HepG2 (cell line): Measurements from ENCODE around the gene SEC11A. TPM values are rescaled to one million over a fixed set of nuclear protein-coding genes. Genes with fewer than 3 reads are reported as not detected.

Experiments used
- ARNTL ChIP-seq: sonication (generic); formaldehyde crosslinking; IDR thresholded peaks from 2 replicates; pipeline ENCODE4 v1.4.0; 2020; ENCODE audit warnings: mild to moderate bottlenecking, missing genetic modification reagents
- CBFB ChIP-seq: sonication (generic); formaldehyde crosslinking; IDR thresholded peaks from 2 replicates; pipeline ENCODE4 v1.4.0; 2020; ENCODE audit warnings: missing genetic modification reagents
- FLYWCH1 ChIP-seq: sonication (generic); formaldehyde crosslinking; IDR thresholded peaks from 2 replicates; pipeline ENCODE4 v1.8.1; 2023; ENCODE audit warnings: mild to moderate bottlenecking, missing genetic modification reagents
- FOSL2 ChIP-seq: sonication (generic); formaldehyde crosslinking; IDR thresholded peaks from 2 replicates; pipeline ENCODE4 v1.4.0; 2020; ENCODE audit warnings: missing genetic modification reagents
- GPBP1L1 ChIP-seq: sonication (generic); formaldehyde crosslinking; IDR thresholded peaks from 2 replicates; pipeline ENCODE4 v1.5.0; 2020; ENCODE audit warnings: mild to moderate bottlenecking, missing genetic modification reagents
- IKZF1 ChIP-seq: fragments of 450-650 bp; IDR thresholded peaks from 2 replicates; pipeline ENCODE4 v1.7.1; 2016
- KDM5A ChIP-seq: fragments of 200-600 bp; sonication (generic); IDR thresholded peaks from 2 replicates; pipeline ENCODE4 v1.7.0; 2018; ENCODE audit warnings: antibody characterized with exemption, mild to moderate bottlenecking, low read length, borderline replicate concordance
- MBD4 ChIP-seq: IDR thresholded peaks from 2 replicates; pipeline ENCODE4 v1.6.1; 2012; ENCODE audit warnings: low read length, inconsistent platforms, borderline replicate concordance
- NFE2L2 ChIP-seq: fragments of 150-350 bp; IDR thresholded peaks from 2 replicates; pipeline ENCODE4 v1.6.1; 2014; ENCODE audit warnings: low read length
- NR2F2 ChIP-seq: IDR thresholded peaks from 2 replicates; pipeline ENCODE4 v1.6.1; 2012; ENCODE audit warnings: low read depth, inconsistent platforms, borderline replicate concordance
- NR3C1 ChIP-seq: sonication (generic); formaldehyde crosslinking; IDR thresholded peaks from 2 replicates; pipeline ENCODE4 v1.4.0; 2020; ENCODE audit warnings: missing genetic modification reagents
- PHF20 ChIP-seq: sonication (generic); formaldehyde crosslinking; IDR thresholded peaks from 2 replicates; pipeline ENCODE4 v1.5.0; 2020; ENCODE audit warnings: mild to moderate bottlenecking, missing genetic modification reagents
- RFX1 ChIP-seq: fragments of 450-650 bp; IDR thresholded peaks from 2 replicates; pipeline ENCODE4 v1.6.1; 2017
- SMARCC2 ChIP-seq: fragments of 450-650 bp; IDR thresholded peaks from 2 replicates; pipeline ENCODE4 v1.6.1; 2017; ENCODE audit warnings: antibody characterized with exemption, mild to moderate bottlenecking
- ZNF317 ChIP-seq: sonication (generic); formaldehyde crosslinking; IDR thresholded peaks from 2 replicates; pipeline ENCODE4 v1.5.0; 2020; ENCODE audit warnings: mild to moderate bottlenecking, missing genetic modification reagents
- ZNF567 ChIP-seq: sonication (generic); formaldehyde crosslinking; IDR thresholded peaks from 2 replicates; pipeline ENCODE4 v1.8.1; 2023; ENCODE audit warnings: mild to moderate bottlenecking, missing genetic modification reagents, borderline replicate concordance
- ZNF772 ChIP-seq: sonication (generic); formaldehyde crosslinking; IDR thresholded peaks from 2 replicates; pipeline ENCODE4 v1.5.0; 2020; ENCODE audit warnings: mild to moderate bottlenecking, missing genetic modification reagents
- ZSCAN12 ChIP-seq: sonication (generic); formaldehyde crosslinking; IDR thresholded peaks from 2 replicates; pipeline ENCODE4 v1.9.0; 2021; ENCODE audit warnings: mild to moderate bottlenecking, missing genetic modification reagents
- polyA plus RNA-seq, 8 experiments: library from polyadenylated mRNA; depleted of rRNA in 3 of 8; stranded (reverse) in 7 of 8; unstranded in 1 of 8; fragments of >200 nt; fragmentation: Illumina TruSeq in 4 of 8; extraction: Trizol in 4 of 8; gene quantifications; 2 replicates each; pipeline versions ENCODE4 v1.2.1 to v1.2.3, GENCODE V29; 2011 to 2016; ENCODE audit warnings: low read depth in 4 of 8, missing spikeins in 1 of 8, mixed read lengths in 1 of 8; ENCODE audit not compliant: insufficient read depth in 1 of 8
- total RNA-seq, 5 experiments: library from RNA; depleted of rRNA; stranded (reverse); fragments of >200 nt; fragmentation: Illumina TruSeq; extraction: Trizol; gene quantifications; 2 replicates each; pipeline ENCODE4 v1.2.3, GENCODE V29; 2016; ENCODE audit warnings: low read depth in 1 of 5
- TF ChIP-seq, protein P1 (sequence below): sonication (generic); formaldehyde crosslinking; IDR thresholded peaks from 2 replicates; pipeline ENCODE4; 2020; ENCODE audit warnings: missing genetic modification reagents, mild to moderate bottlenecking, borderline replicate concordance
- TF ChIP-seq, protein P2 (sequence below): sonication (generic); formaldehyde crosslinking; IDR thresholded peaks from one replicate; pipeline ENCODE4 v1.5.1; 2020; ENCODE audit warnings: mild to moderate bottlenecking, missing genetic modification reagents; ENCODE audit errors: not compliant biosample characterization

Gene SEC11A
- total and polyA plus RNA-seq, 2 of the 13 experiments (the other 11 are each of a cell fraction or from before 2014, with no cell fraction given) = 141 to 230 TPM

GRCh38 chr15:84631706-84632272 lies 84.2 kb downstream of the SEC11A start (continued):
- no peak for TF ChIP-seq FOSL2 (CRISPR knock-in tag)
- TF ChIP-seq IKZF1 = no peak
- no peak for TF ChIP-seq CBFB (CRISPR knock-in tag)
- no peak for TF ChIP-seq ZNF317 (CRISPR knock-in tag)
- no peak for TF ChIP-seq RFX1
- TF ChIP-seq, protein P1, sequence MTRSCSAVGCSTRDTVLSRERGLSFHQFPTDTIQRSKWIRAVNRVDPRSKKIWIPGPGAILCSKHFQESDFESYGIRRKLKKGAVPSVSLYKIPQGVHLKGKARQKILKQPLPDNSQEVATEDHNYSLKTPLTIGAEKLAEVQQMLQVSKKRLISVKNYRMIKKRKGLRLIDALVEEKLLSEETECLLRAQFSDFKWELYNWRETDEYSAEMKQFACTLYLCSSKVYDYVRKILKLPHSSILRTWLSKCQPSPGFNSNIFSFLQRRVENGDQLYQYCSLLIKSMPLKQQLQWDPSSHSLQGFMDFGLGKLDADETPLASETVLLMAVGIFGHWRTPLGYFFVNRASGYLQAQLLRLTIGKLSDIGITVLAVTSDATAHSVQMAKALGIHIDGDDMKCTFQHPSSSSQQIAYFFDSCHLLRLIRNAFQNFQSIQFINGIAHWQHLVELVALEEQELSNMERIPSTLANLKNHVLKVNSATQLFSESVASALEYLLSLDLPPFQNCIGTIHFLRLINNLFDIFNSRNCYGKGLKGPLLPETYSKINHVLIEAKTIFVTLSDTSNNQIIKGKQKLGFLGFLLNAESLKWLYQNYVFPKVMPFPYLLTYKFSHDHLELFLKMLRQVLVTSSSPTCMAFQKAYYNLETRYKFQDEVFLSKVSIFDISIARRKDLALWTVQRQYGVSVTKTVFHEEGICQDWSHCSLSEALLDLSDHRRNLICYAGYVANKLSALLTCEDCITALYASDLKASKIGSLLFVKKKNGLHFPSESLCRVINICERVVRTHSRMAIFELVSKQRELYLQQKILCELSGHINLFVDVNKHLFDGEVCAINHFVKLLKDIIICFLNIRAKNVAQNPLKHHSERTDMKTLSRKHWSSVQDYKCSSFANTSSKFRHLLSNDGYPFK = peak; percentile 16; the same call in 1 of the 2 replicates
- no peak for TF ChIP-seq ZSCAN12 (CRISPR knock-in tag)
- TF ChIP-seq GPBP1L1 (CRISPR knock-in tag) = no peak
- no peak for TF ChIP-seq MBD4
- no peak for TF ChIP-seq SMARCC2
- TF ChIP-seq NR3C1 (CRISPR knock-in tag) = no peak
- TF ChIP-seq, protein P2, sequence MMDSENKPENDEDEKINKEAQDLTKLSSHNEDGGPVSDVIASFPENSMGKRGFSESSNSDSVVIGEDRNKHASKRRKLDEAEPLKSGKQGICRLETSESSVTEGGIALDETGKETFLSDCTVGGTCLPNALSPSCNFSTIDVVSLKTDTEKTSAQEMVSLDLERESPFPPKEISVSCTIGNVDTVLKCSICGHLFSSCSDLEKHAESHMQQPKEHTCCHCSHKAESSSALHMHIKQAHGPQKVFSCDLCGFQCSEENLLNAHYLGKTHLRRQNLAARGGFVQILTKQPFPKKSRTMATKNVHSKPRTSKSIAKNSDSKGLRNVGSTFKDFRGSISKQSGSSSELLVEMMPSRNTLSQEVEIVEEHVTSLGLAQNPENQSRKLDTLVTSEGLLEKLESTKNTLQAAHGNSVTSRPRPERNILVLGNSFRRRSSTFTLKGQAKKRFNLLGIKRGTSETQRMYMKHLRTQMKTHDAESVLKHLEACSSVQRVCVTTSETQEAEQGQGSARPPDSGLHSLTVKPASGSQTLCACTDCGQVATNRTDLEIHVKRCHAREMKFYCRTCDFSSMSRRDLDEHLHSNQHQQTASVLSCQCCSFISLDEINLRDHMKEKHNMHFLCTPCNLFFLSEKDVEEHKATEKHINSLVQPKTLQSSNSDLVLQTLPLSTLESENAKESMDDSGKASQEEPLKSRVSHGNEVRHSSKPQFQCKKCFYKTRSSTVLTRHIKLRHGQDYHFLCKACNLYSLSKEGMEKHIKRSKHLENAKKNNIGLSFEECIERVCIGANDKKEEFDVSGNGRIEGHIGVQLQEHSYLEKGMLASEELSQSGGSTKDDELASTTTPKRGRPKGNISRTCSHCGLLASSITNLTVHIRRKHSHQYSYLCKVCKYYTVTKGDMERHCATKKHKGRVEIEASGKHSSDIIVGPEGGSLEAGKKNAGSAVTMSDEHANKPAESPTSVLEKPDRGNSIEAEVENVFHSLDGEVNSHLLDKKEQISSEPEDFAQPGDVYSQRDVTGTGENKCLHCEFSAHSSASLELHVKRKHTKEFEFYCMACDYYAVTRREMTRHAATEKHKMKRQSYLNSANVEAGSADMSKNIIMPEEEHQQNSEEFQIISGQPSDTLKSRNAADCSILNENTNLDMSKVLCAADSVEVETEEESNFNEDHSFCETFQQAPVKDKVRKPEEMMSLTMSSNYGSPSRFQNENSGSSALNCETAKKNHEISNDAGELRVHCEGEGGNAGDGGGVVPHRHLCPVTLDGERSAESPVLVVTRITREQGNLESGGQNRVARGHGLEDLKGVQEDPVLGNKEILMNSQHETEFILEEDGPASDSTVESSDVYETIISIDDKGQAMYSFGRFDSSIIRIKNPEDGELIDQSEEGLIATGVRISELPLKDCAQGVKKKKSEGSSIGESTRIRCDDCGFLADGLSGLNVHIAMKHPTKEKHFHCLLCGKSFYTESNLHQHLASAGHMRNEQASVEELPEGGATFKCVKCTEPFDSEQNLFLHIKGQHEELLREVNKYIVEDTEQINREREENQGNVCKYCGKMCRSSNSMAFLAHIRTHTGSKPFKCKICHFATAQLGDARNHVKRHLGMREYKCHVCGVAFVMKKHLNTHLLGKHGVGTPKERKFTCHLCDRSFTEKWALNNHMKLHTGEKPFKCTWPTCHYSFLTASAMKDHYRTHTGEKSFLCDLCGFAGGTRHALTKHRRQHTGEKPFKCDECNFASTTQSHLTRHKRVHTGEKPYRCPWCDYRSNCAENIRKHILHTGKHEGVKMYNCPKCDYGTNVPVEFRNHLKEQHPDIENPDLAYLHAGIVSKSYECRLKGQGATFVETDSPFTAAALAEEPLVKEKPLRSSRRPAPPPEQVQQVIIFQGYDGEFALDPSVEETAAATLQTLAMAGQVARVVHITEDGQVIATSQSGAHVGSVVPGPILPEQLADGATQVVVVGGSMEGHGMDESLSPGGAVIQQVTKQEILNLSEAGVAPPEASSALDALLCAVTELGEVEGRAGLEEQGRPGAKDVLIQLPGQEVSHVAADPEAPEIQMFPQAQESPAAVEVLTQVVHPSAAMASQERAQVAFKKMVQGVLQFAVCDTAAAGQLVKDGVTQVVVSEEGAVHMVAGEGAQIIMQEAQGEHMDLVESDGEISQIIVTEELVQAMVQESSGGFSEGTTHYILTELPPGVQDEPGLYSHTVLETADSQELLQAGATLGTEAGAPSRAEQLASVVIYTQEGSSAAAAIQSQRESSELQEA (CRISPR knock-in tag) = no peak
- 0 out of 2 replicates have a peak, but pooled peaks have one; percentile 3 for TF ChIP-seq ZNF772 (CRISPR knock-in tag)
- TF ChIP-seq NR2F2 = no peak
- no peak for TF ChIP-seq NFE2L2
- 0 out of 2 replicates have a peak, but pooled peaks have one; percentile 18 for TF ChIP-seq ZNF567 (CRISPR knock-in tag)
- TF ChIP-seq FLYWCH1 (CRISPR knock-in tag) = no peak
- no peak; the same call in 1 of the 2 replicates for TF ChIP-seq KDM5A
- TF ChIP-seq ARNTL (CRISPR knock-in tag) = no peak
- 0 out of 2 replicates have a peak, but pooled peaks have one; percentile 6 for TF ChIP-seq PHF20
